T-helper 1 cell treated with Interleukin-12 subunit alpha and Interleukin-12 subunit beta and Interleukin-4 antibody, amounts not matched to agents 30 μg/mL and 1 μg/mL, for 36 hours (primary cell): ENCODE results near the gene ZFAND3.

Experiments
- H3K27ac Mint-ChIP-seq: one replicate; pipeline ENCODE4 v1.8.0; 2021; ENCODE audit warnings: mild to moderate bottlenecking, mixed read lengths
- H3K27me3 Mint-ChIP-seq: one replicate; pipeline ENCODE4 v1.8.0; 2021; ENCODE audit warnings: low read depth, mixed read lengths
- H3K36me3 Mint-ChIP-seq: one replicate; pipeline ENCODE4 v1.8.0; 2021; ENCODE audit warnings: low read depth, mixed read lengths
- H3K4me1 Mint-ChIP-seq: one replicate; pipeline ENCODE4 v1.8.0; 2021; ENCODE audit warnings: low read depth, mixed read lengths
- H3K4me3 Mint-ChIP-seq: one replicate; pipeline ENCODE4 v1.8.0; 2021; ENCODE audit warnings: mild to moderate bottlenecking, moderate library complexity, mixed read lengths
- H3K9me3 Mint-ChIP-seq: one replicate; pipeline ENCODE4 v1.8.0; 2021; ENCODE audit warnings: mixed read lengths

The ZFAND3 gene

GRCh38 chr6:37897818-37898515, 78.4 kb downstream of the ZFAND3 start:
- H3K4me1 Mint-ChIP-seq, result peaks cover 10% of the 10 kb centered on the region
- H3K4me3 Mint-ChIP-seq, result no peak overlapping the region
- H3K36me3 Mint-ChIP-seq, result peaks cover 9% of the 10 kb centered on the region
- no peaks in the 10 kb centered on the region for H3K27me3 Mint-ChIP-seq
- no peak overlapping the region for H3K27ac Mint-ChIP-seq
- H3K9me3 Mint-ChIP-seq, result no peaks in the 10 kb centered on the region

- Mint-ChIP-seq H3K4me1 (peaks cover 10% of the 10 kb centered on the region), H3K27ac (no peak overlapping the region), H3K4me3 (no peak overlapping the region), H3K27me3 (no peaks in the 10 kb centered on the region), H3K36me3 (no peaks in the 10 kb centered on the region), H3K9me3 (no peaks in the 10 kb centered on the region)
These were observed 84.1 kb downstream of the ZFAND3 start for GRCh38 chr6:37903351-37904340.

- Mint-ChIP-seq H3K4me3 (no peak overlapping the region), H3K27me3 (no peaks in the 10 kb centered on the region), H3K27ac (no peak overlapping the region), H3K4me1 (peaks cover 13% of the 10 kb centered on the region), H3K36me3 (no peaks in the 10 kb centered on the region), H3K9me3 (no peaks in the 10 kb centered on the region)
These were observed 85.1 kb downstream of the ZFAND3 start for GRCh38 chr6:37904590-37904989.

GRCh38 chr6:37906121-37906520, 86.6 kb downstream of the ZFAND3 start:
- Mint-ChIP-seq H3K27me3 (no peaks in the 10 kb centered on the region), H3K27ac (no peak overlapping the region), H3K4me1 (peaks cover 18% of the 10 kb centered on the region), H3K9me3 (no peaks in the 10 kb centered on the region), H3K4me3 (no peak overlapping the region), H3K36me3 (no peaks in the 10 kb centered on the region)

- no peaks in the 10 kb centered on the region for H3K27me3 Mint-ChIP-seq
- no peaks in the 10 kb centered on the region for H3K9me3 Mint-ChIP-seq
- H3K4me3 Mint-ChIP-seq, result no peak overlapping the region
- H3K36me3 Mint-ChIP-seq, result peaks cover 4% of the 10 kb centered on the region
- peaks cover 25% of the 10 kb centered on the region for H3K4me1 Mint-ChIP-seq
- no peak overlapping the region for H3K27ac Mint-ChIP-seq
These were observed 91.5 kb downstream of the ZFAND3 start for GRCh38 chr6:37910998-37911397.

- Mint-ChIP-seq H3K4me3 (no peak overlapping the region), H3K9me3 (no peaks in the 10 kb centered on the region), H3K27me3 (no peaks in the 10 kb centered on the region), H3K27ac (no peak overlapping the region), H3K36me3 (peaks cover 8% of the 10 kb centered on the region), H3K4me1 (peaks cover 20% of the 10 kb centered on the region)
These were observed 93.7 kb downstream of the ZFAND3 start for GRCh38 chr6:37913210-37913609.

- Mint-ChIP-seq H3K4me3 (no peak overlapping the region), H3K27me3 (no peaks in the 10 kb centered on the region), H3K9me3 (no peaks in the 10 kb centered on the region), H3K4me1 (peaks cover 18% of the 10 kb centered on the region), H3K36me3 (peaks cover 8% of the 10 kb centered on the region), H3K27ac (no peak overlapping the region)
These were observed 95.9 kb downstream of the ZFAND3 start for GRCh38 chr6:37915463-37915862.

- H3K9me3 Mint-ChIP-seq, result no peaks in the 10 kb centered on the region
- no peak overlapping the region for H3K27ac Mint-ChIP-seq
- H3K27me3 Mint-ChIP-seq, result no peaks in the 10 kb centered on the region
- peaks cover 8% of the 10 kb centered on the region for H3K36me3 Mint-ChIP-seq
- no peak overlapping the region for H3K4me3 Mint-ChIP-seq
- peaks cover 14% of the 10 kb centered on the region for H3K4me1 Mint-ChIP-seq
These were observed 96.6 kb downstream of the ZFAND3 start for GRCh38 chr6:37916149-37916548.

GRCh38 chr6:37916675-37917074, 97.1 kb downstream of the ZFAND3 start:
- peaks cover 8% of the 10 kb centered on the region for H3K4me1 Mint-ChIP-seq
- H3K4me3 Mint-ChIP-seq, result no peak overlapping the region
- no peaks in the 10 kb centered on the region for H3K27me3 Mint-ChIP-seq
- no peaks in the 10 kb centered on the region for H3K9me3 Mint-ChIP-seq
- H3K36me3 Mint-ChIP-seq, result peaks cover 8% of the 10 kb centered on the region
- no peak overlapping the region for H3K27ac Mint-ChIP-seq

- H3K9me3 Mint-ChIP-seq, result no peaks in the 10 kb centered on the region
- no peak overlapping the region for H3K4me3 Mint-ChIP-seq
- peaks cover 7% of the 10 kb centered on the region for H3K4me1 Mint-ChIP-seq
- no peak overlapping the region for H3K27ac Mint-ChIP-seq
- no peaks in the 10 kb centered on the region for H3K27me3 Mint-ChIP-seq
- peaks cover 8% of the 10 kb centered on the region for H3K36me3 Mint-ChIP-seq
These were observed 98.0 kb downstream of the ZFAND3 start for GRCh38 chr6:37917566-37917965.

GRCh38 chr6:37919417-37920157, 100.1 kb downstream of the ZFAND3 start:
- peaks cover 8% of the 10 kb centered on the region for H3K36me3 Mint-ChIP-seq
- H3K27me3 Mint-ChIP-seq, result no peaks in the 10 kb centered on the region
- H3K4me1 Mint-ChIP-seq, result peaks cover 8% of the 10 kb centered on the region
- H3K9me3 Mint-ChIP-seq, result no peaks in the 10 kb centered on the region
- no peak overlapping the region for H3K4me3 Mint-ChIP-seq
- no peak overlapping the region for H3K27ac Mint-ChIP-seq

GRCh38 chr6:37920667-37921066, 101.1 kb downstream of the ZFAND3 start:
- H3K27ac Mint-ChIP-seq, result no peak overlapping the region
- no peaks in the 10 kb centered on the region for H3K27me3 Mint-ChIP-seq
- peaks cover 4% of the 10 kb centered on the region for H3K36me3 Mint-ChIP-seq
- no peak overlapping the region for H3K4me3 Mint-ChIP-seq
- no peaks in the 10 kb centered on the region for H3K9me3 Mint-ChIP-seq
- H3K4me1 Mint-ChIP-seq, result peaks cover 8% of the 10 kb centered on the region

GRCh38 chr6:37922563-37922962, 103.0 kb downstream of the ZFAND3 start:
- peaks cover 8% of the 10 kb centered on the region for H3K4me1 Mint-ChIP-seq
- no peaks in the 10 kb centered on the region for H3K36me3 Mint-ChIP-seq
- H3K27me3 Mint-ChIP-seq, result no peaks in the 10 kb centered on the region
- no peak overlapping the region for H3K27ac Mint-ChIP-seq
- H3K4me3 Mint-ChIP-seq, result no peak overlapping the region
- H3K9me3 Mint-ChIP-seq, result no peaks in the 10 kb centered on the region

- Mint-ChIP-seq H3K4me1 (peaks cover 9% of the 10 kb centered on the region), H3K4me3 (no peak overlapping the region), H3K36me3 (no peaks in the 10 kb centered on the region)
These were observed 104.0 kb downstream of the ZFAND3 start for GRCh38 chr6:37923514-37923913.

More at GRCh38 chr6:37923514-37923913, 104.0 kb downstream of the ZFAND3 start:
- Mint-ChIP-seq H3K27ac (no peak overlapping the region), H3K27me3 (no peaks in the 10 kb centered on the region), H3K9me3 (no peaks in the 10 kb centered on the region)
